Fibroblast of skin of right quadriceps (primary cell): Measurements from ENCODE around the gene TRIM32.

Experiments
- DNase-seq: peaks from one replicate; pipeline ENCODE4 v3.0.0-alpha.2; 2013

The TRIM32 gene

GRCh38 chr9:116687074-116687753 lies at the start of gene TRIM32:
Gene TRIM32, plus strand, starts transcription at chr9:116687305. Its CDS starts 10,438 bp downstream, at chr9:116697743.
- DNase-seq, result peak; percentile 89

GRCh38 chr9:116639251-116639741 lies 47.8 kb upstream of the TRIM32 start:
- DNase-seq, result peak; percentile 82

- DNase-seq, result no peak
Observed at GRCh38 chr9:116641292-116642059, 45.6 kb upstream of the TRIM32 start.

- peak; percentile 78 for DNase-seq
Observed at GRCh38 chr9:116643691-116644090, 43.4 kb upstream of the TRIM32 start.

- peak; percentile 87 for DNase-seq
Observed at GRCh38 chr9:116644091-116644688, 42.9 kb upstream of the TRIM32 start.

- DNase-seq, result peak; percentile 69
Observed at GRCh38 chr9:116646661-116647514, 40.2 kb upstream of the TRIM32 start.

GRCh38 chr9:116647515-116647809 lies 39.6 kb upstream of the TRIM32 start:
- DNase-seq, result no peak

- no peak for DNase-seq
Observed at GRCh38 chr9:116653348-116654058, 33.6 kb upstream of the TRIM32 start.

GRCh38 chr9:116654059-116654355 lies 33.1 kb upstream of the TRIM32 start:
- DNase-seq, result no peak

GRCh38 chr9:116656501-116656971 lies 30.6 kb upstream of the TRIM32 start:
- no peak for DNase-seq

- no peak for DNase-seq
Observed at GRCh38 chr9:116656977-116657376, 30.1 kb upstream of the TRIM32 start.

GRCh38 chr9:116658265-116658664 lies 28.8 kb upstream of the TRIM32 start:
- DNase-seq, result no peak

GRCh38 chr9:116661037-116661954 lies 25.8 kb upstream of the TRIM32 start:
- peak; percentile 74 for DNase-seq

GRCh38 chr9:116662646-116663310 lies 24.3 kb upstream of the TRIM32 start:
- DNase-seq, result no peak

GRCh38 chr9:116663581-116663980 lies 23.5 kb upstream of the TRIM32 start:
- DNase-seq, result no peak

GRCh38 chr9:116668970-116669695 lies 18.0 kb upstream of the TRIM32 start:
- peak; percentile 24 for DNase-seq

- DNase-seq, result no peak
Observed at GRCh38 chr9:116671605-116672004, 15.5 kb upstream of the TRIM32 start.

- peak; percentile 16 for DNase-seq
Observed at GRCh38 chr9:116673375-116673774, 13.7 kb upstream of the TRIM32 start.

GRCh38 chr9:116674210-116674980 lies 12.7 kb upstream of the TRIM32 start:
- DNase-seq, result no peak
